ENCODE measurements around the gene TENM4. TPM values are rescaled to one million over a fixed set of nuclear protein-coding genes. Genes with fewer than 3 reads are reported as not detected.

Gene TENM4
- polyA plus RNA-seq, 1 of the 3 experiments (the other 2 are of a cell fraction): 16.7 TPM

GRCh38 chr11:79432138-79432537 lies 8.7 kb downstream of the TENM4 start:
- Histone ChIP-seq H4K20me1 (ENCODE audit: insufficient read depth) (peaks cover 5% of the 10 kb centered on the region; the same call in 1 of the 2 replicates), H3K4me2 (0 out of 2 replicates have a peak overlapping the region, but pooled peaks have one; percentile 9), H3K27me3 (ENCODE audit: insufficient read depth) (no peaks in the 10 kb centered on the region), H3K9me3 (no peaks in the 10 kb centered on the region), H3F3A (replicated peaks; ENCODE audit: insufficient read depth) (peaks cover 18% of the 10 kb centered on the region), H3K27ac (ENCODE audit: low read depth in 2 of 2, low read length in 1 of 2) (peak overlapping the region in 1 of 2 experiments; percentile 52; a peak in 2 of 4 replicates), H3K4me3 (ENCODE audit: low read depth in 2 of 2, low read length in 1 of 2) (no peak overlapping the region), H2AFZ (ENCODE audit: low read depth) (no peak overlapping the region), H3K36me3 (replicated peaks in 1 of 2; ENCODE audit: control insufficient read depth in 1 of 2, insufficient read depth in 2 of 2, low read length in 1 of 2) (no peaks in the 10 kb centered on the region), H3K4me1 (ENCODE audit: control insufficient read depth in 1 of 2, insufficient read depth in 2 of 2, low read depth in 1 of 2, low read length in 1 of 2) (peaks cover 4 to 7% of the 10 kb centered on the region in 2 experiments; a peak in 1 of 4 replicates), H3K9me2 (no peaks in the 10 kb centered on the region), H3K9ac (no peak overlapping the region), H3K79me2 (ENCODE audit: insufficient read depth) (peaks cover 88% of the 10 kb centered on the region)
- no peak for DNase-seq
- WGBS (ENCODE audit: low lambda C conversion rate): 38% methylated on average over 2 of the region's 2 CpGs
- POLR2A ChIA-PET: no interaction called here
- CTCF ChIA-PET: interaction anchor here (1.2 to 2.2 kb wide), 3 partner anchors 9 to 31 kb away, joined by 3 to 8 read pairs (median 3); partner anchors contain the start of gene TENM4
- TF ChIP-seq, protein P1, sequence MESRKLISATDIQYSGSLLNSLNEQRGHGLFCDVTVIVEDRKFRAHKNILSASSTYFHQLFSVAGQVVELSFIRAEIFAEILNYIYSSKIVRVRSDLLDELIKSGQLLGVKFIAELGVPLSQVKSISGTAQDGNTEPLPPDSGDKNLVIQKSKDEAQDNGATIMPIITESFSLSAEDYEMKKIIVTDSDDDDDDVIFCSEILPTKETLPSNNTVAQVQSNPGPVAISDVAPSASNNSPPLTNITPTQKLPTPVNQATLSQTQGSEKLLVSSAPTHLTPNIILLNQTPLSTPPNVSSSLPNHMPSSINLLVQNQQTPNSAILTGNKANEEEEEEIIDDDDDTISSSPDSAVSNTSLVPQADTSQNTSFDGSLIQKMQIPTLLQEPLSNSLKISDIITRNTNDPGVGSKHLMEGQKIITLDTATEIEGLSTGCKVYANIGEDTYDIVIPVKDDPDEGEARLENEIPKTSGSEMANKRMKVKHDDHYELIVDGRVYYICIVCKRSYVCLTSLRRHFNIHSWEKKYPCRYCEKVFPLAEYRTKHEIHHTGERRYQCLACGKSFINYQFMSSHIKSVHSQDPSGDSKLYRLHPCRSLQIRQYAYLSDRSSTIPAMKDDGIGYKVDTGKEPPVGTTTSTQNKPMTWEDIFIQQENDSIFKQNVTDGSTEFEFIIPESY (IDR thresholded peaks at IDR 0.05; ENCODE audit: borderline replicate concordance, low read depth): no peak
- TF ChIP-seq CHD2 (IDR thresholded peaks at IDR 0.05; ENCODE audit: low read length, partially characterized antibody) (no peak), USF2 (IDR thresholded peaks at IDR 0.05; ENCODE audit: borderline replicate concordance, low read depth, low read length) (no peak), JUND (IDR thresholded peaks at IDR 0.05) (no peak), TEAD4 (IDR thresholded peaks at IDR 0.05; ENCODE audit: borderline replicate concordance, insufficient read depth) (no peak), TAF1 (IDR thresholded peaks at IDR 0.05; ENCODE audit: borderline replicate concordance, low read depth, low read length) (no peak), FOXJ3 (CRISPR knock-in tag; IDR thresholded peaks at IDR 0.05) (no peak), EZH2phosphoT487 (IDR thresholded peaks at IDR 0.05; ENCODE audit: borderline replicate concordance, low read depth) (no peak), RXRA (IDR thresholded peaks at IDR 0.05; ENCODE audit: borderline replicate concordance, low read depth) (no peak), SIN3A (IDR thresholded peaks at IDR 0.05; ENCODE audit: borderline replicate concordance, low read depth, low read length) (no peak)
- TF ChIP-seq, protein P2, sequence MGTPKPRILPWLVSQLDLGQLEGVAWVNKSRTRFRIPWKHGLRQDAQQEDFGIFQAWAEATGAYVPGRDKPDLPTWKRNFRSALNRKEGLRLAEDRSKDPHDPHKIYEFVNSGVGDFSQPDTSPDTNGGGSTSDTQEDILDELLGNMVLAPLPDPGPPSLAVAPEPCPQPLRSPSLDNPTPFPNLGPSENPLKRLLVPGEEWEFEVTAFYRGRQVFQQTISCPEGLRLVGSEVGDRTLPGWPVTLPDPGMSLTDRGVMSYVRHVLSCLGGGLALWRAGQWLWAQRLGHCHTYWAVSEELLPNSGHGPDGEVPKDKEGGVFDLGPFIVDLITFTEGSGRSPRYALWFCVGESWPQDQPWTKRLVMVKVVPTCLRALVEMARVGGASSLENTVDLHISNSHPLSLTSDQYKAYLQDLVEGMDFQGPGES (IDR thresholded peaks at IDR 0.05; ENCODE audit: low read depth, low read length): no peak

DNA sequence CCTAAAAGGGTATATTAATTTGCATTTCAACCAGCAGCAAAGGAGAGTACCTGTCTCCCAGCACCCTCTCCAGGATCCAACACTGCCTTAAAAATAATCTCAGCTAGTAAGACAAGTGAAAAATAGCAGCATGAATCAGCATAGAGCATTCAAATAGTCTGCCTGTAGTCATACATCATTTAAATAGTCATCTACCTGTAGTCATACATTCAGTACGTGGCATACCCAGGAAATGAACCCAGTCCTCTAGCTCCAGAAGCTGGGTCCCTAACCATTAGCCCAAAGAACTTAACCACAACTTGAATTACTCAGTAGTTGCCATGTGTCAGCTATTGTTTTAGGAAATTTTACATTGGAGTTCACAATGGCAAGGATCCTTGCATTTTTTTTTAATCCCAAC lies 9.3 kb downstream of the TENM4 start:
- Histone ChIP-seq H3K9ac (no peak overlapping the region), H4K20me1 (ENCODE audit: insufficient read depth) (peaks cover 5% of the 10 kb centered on the region; the same call in 1 of the 2 replicates), H3K4me3 (ENCODE audit: low read depth in 2 of 2, low read length in 1 of 2) (no peak overlapping the region), H3K36me3 (replicated peaks in 1 of 2; ENCODE audit: control insufficient read depth in 1 of 2, insufficient read depth in 2 of 2, low read length in 1 of 2) (no peaks in the 10 kb centered on the region), H3K27ac (ENCODE audit: low read depth in 2 of 2, low read length in 1 of 2) (peak overlapping the region in 1 of 2 experiments; percentile 52; a peak in 2 of 4 replicates), H2AFZ (ENCODE audit: low read depth) (no peak overlapping the region), H3K4me1 (ENCODE audit: control insufficient read depth in 1 of 2, insufficient read depth in 2 of 2, low read depth in 1 of 2, low read length in 1 of 2) (peaks cover 3 to 4% of the 10 kb centered on the region in 2 experiments; a peak in 1 of 4 replicates), H3K27me3 (ENCODE audit: insufficient read depth) (no peaks in the 10 kb centered on the region), H3K9me3 (no peaks in the 10 kb centered on the region), H3F3A (replicated peaks; ENCODE audit: insufficient read depth) (peaks cover 16% of the 10 kb centered on the region), H3K79me2 (ENCODE audit: insufficient read depth) (peaks cover 88% of the 10 kb centered on the region), H3K4me2 (0 out of 2 replicates have a peak overlapping the region, but pooled peaks have one; percentile 9), H3K9me2 (no peaks in the 10 kb centered on the region)
- ChIA-PET CTCF (interaction anchor here (2.2 to 4.4 kb wide), 2 partner anchors 9 to 31 kb away, joined by 8 to 18 read pairs; partner anchors contain the start of gene TENM4), POLR2A (no interaction called here)
- no peak for DNase-seq
- WGBS (ENCODE audit: low lambda C conversion rate): 6% methylated on average over 1 of the region's 1 CpG
- TF ChIP-seq RXRA (IDR thresholded peaks at IDR 0.05; ENCODE audit: borderline replicate concordance, low read depth) (no peak), NRF1 (IDR thresholded peaks at IDR 0.05; ENCODE audit: low read depth, low read length) (no peak), YY1 (IDR thresholded peaks at IDR 0.05; ENCODE audit: low read depth) (no peak), POLR2AphosphoS5 (IDR thresholded peaks at IDR 0.05; ENCODE audit: low read depth, low read length) (peak; percentile 40; the same call in 1 of the 2 replicates), TCF12 (IDR thresholded peaks at IDR 0.05) (peak; percentile 68), USF2 (IDR thresholded peaks at IDR 0.05; ENCODE audit: borderline replicate concordance, low read depth, low read length) (no peak), RFX5 (IDR thresholded peaks at IDR 0.05; ENCODE audit: low read length) (peak; percentile 71), MEF2A (IDR thresholded peaks at IDR 0.05; ENCODE audit: borderline replicate concordance, low read depth) (peak; percentile 73; the same call in 1 of the 2 replicates), TEAD4 (IDR thresholded peaks at IDR 0.05; ENCODE audit: borderline replicate concordance, insufficient read depth) (peak; percentile 38; the same call in 1 of the 2 replicates), GABPA (IDR thresholded peaks at IDR 0.05; ENCODE audit: low read depth) (no peak), SMC3 (IDR thresholded peaks at IDR 0.05; ENCODE audit: low read depth, low read length) (no peak), JUND (IDR thresholded peaks at IDR 0.05) (peak; percentile 66; the same call in 1 of the 2 replicates)
- TF ChIP-seq, protein P3, sequence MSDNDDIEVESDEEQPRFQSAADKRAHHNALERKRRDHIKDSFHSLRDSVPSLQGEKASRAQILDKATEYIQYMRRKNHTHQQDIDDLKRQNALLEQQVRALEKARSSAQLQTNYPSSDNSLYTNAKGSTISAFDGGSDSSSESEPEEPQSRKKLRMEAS (IDR thresholded peaks at IDR 0.05; ENCODE audit: low read depth): peak; percentile 57; the same call in 1 of the 2 replicates
- TF ChIP-seq, protein P4, sequence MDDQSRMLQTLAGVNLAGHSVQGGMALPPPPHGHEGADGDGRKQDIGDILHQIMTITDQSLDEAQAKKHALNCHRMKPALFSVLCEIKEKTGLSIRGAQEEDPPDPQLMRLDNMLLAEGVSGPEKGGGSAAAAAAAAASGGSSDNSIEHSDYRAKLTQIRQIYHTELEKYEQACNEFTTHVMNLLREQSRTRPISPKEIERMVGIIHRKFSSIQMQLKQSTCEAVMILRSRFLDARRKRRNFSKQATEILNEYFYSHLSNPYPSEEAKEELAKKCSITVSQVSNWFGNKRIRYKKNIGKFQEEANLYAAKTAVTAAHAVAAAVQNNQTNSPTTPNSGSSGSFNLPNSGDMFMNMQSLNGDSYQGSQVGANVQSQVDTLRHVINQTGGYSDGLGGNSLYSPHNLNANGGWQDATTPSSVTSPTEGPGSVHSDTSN (IDR thresholded peaks at IDR 0.05): peak; percentile 89

Data from SK-N-SH (cell line).